NCI-H526 treated with DMSO at 0.1 percent for 48 hours (cell line): ENCODE measurements around the gene CDK5RAP3.
A peak's percentile ranks its signal among the peaks of the same experiment; 100 is the strongest.

Source experiments
- DNase-seq: peaks from one replicate; lab custom pipeline; 2025; lab: John Stamatoyannopoulos, UW

Gene CDK5RAP3

GRCh38 chr17:48024149-48025039 lies 53.5 kb downstream of the CDK5RAP3 start:
- no peak for DNase-seq

- peak; percentile 93 for DNase-seq
These were observed 54.4 kb downstream of the CDK5RAP3 start for GRCh38 chr17:48025040-48025903.

GRCh38 chr17:48025904-48026501 lies 55.1 kb downstream of the CDK5RAP3 start:
- DNase-seq, result no peak

- peak; percentile 88 for DNase-seq
These were observed 55.8 kb downstream of the CDK5RAP3 start for GRCh38 chr17:48026502-48027321.

- DNase-seq, result no peak
These were observed 56.5 kb downstream of the CDK5RAP3 start for GRCh38 chr17:48027322-48027981.

- no peak for DNase-seq
These were observed 57.8 kb downstream of the CDK5RAP3 start for GRCh38 chr17:48028736-48029135.

- no peak for DNase-seq
These were observed 59.6 kb downstream of the CDK5RAP3 start for GRCh38 chr17:48030531-48030930.
